GM04504 (cell line): ENCODE results near the gene ABAT.

Experiments used
- DNase-seq: peaks from one replicate; pipeline ENCODE4 v3.0.0-alpha.2; 2012; ENCODE audit warnings: low read depth

ABAT gene

DNA sequence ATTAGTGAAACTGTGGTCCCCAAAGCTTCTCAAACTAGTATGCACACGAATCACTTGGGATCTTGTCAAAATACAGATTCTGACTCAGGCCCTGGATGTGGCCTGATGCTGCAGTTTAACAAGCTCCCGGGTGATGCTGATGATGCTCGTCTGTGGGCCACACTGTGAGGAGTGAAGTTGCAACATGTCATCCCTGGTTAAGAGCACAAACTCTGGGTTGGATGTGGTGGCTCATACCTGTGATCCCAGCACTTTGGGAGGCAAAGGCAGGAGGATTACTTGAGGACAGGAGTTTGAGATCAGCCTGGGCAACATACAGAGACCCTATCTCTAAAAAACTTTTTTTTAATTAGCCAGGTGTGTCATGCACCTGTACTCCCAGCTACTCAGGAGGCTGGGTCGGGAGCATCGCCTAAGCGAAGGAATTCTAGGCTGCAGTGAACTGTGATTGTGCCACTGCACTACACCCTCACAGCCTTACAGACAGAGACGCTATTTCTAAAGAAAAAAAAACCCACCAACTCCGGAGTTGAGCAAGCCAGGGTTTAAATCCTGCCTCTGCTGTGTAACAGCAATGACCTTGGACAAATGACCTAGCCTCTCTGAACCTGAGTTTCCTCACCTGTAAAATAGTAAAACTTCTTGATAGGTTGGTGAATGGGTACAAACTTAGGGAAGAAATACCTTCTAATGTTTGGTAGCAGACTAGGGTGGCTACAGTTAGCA lies 24.4 kb upstream of the ABAT start:
- no peak for DNase-seq

DNA sequence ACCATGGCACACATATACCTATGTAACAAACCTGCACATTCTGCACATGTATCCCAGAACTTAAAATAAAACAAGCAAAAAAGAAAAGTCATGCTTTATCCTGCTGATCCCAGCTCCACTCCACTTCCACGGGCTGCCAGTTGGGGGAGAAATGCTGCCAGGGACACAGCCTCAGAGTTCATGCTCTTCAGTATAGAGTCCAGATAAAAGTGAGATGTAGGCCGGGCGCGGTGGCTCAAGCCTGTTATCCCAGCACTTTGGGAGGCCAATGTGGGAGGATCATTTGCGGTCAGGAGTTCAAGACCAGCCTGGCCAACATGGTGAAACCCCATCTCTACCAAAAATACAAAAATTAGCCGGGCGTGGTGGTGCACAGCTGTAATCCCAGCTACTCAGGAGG lies 22.5 kb upstream of the ABAT start:
- peak; percentile 1 for DNase-seq

DNA sequence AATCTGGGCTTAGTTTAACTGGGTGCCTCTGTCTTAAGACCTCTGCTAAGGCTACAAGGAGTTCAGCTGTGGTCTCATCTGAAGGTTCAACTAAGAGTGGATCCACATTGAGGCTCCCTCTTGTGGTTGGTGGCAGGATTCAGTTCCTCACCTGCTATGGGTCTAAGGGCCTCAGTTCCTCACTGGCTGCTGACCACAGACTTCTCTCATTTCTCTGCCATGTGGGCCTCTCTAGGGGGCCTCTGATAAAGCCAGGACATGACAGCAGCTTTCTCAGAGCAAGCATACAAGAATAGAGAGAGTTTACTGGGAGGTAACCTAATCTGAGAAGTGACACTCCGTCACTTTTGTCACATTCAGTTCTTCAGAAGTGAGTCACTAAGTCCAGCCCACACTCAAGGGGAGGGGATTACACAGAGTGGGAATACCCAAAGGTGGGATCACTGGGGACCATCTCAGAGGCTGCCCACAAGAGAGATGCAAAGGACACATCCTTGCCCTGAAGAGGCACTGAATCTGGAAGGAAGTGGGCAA lies 19.2 kb upstream of the ABAT start:
- peak; percentile 3 for DNase-seq

DNA sequence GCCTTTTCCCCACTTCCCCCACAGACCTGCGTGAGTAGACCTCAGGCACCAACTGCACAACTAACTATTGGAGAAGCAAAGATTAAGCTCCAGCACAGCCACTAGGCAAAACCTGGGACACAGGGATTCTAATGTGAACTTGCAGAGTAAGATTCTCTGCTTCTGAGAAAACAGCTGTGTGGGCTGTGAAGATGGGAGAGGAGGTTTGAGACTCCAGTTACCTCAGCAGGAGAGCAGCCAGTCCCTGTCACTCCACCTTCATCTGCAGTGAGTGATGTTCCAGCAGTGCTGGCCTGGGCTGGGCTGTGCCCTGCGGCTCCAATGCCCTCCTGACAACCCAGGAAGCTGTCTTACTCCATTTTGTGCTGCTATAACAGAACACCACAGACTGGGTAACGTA lies 18.0 kb upstream of the ABAT start:
- no peak for DNase-seq

DNA sequence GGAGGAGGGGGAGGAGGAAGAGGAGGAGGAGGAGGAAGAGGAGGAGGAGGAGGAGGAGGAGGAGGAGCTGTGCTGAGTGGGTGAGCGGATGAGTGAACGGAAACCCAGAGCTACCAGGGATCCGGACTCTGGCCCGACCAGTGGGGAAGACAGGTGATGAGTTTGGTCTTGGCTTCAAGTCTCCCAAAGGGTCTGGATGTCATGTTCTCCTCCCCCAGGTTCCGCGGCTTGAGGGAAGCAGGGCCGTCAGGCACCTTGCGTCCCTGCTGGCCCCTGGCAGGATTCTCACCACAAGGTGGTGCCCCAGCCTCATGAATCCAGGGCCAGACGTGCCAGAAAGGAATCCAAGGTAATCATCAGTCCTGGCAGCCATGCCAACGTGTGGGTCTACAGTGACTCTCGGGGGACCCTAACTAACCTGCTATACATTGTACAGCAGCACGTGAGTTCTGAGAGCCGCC lies 13.5 kb upstream of the ABAT start:
- peak; percentile 19 for DNase-seq

DNA sequence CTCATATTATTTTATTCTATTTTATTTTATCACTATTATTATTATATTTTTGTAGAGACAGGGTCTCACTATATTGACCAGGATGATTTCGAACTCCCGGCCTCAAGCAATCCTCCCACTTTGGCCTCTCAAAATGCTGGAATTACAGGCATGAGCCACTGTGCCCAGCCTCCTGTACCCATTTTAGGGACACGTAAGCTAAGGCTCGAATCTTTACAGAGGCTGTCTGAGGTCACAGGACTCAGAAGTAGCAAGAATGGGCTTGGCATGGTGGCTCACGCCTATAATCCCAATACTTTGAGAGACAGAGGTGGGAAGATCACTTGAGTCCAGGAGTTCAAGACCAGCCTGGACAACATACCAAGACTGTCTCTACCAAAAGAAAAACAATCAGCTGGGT lies 12.7 kb upstream of the ABAT start:
- DNase-seq, result no peak

DNA sequence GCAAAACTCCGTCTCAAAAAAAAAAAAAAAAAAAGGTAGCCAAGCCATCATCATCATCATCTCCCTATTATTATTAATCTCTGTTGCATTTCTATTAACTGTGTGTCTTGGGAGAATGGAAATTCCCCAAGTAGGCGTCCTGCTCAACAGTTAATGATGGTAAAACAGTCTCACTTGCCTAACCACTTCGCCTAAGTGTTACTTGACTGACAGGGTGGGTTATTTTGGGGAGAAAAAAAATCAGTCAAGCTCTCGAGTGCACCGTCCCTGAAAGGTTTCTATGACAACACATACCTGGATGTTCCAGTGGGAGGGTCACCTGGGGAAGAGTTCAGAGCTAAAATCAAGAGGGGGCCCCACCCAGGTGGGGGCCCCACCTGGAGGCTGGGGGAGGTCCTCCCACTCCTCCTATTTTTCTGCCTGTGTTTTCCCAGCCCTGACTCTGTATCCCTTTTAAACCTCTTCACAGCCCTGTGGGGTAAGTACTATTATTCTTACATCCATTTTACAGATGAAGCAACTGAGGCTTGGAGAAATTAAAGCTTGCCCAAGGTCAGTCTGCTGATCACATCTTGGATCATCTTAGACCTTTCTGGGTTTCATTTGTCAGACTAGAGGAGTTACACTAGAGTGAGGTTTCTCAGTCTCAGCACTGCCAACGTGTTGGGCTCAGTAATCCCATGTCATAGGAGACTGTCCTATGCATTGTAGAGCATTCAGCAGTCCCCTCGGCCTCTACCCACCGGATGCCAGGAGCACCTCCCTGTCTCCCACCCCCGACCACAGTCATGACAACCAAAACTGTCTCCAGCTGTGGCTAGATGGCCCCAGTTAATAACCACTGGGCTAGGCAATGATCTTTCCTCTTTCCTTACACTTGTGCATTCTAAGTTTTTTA lies 11.0 kb upstream of the ABAT start:
- DNase-seq, result no peak

DNA sequence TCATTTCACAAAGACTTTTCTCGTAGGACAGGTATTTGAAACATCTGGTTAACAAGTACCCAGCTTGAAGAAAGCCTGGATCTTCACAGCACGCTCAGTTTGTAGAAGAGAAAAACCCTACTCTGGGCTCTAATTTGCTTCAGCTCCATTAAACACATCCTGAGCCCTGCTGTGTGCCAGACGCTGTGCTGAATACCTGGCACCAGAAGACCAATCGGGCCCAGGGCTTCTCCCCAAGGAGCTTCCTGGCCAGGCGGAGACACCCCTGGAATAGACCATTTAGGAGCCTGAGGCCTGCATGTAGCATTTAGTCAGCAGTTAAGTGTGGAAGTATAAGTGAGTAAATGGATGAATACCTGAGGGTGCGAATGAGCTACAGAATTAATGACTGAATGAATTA lies 8.9 kb upstream of the ABAT start:
- DNase-seq, result no peak

DNA sequence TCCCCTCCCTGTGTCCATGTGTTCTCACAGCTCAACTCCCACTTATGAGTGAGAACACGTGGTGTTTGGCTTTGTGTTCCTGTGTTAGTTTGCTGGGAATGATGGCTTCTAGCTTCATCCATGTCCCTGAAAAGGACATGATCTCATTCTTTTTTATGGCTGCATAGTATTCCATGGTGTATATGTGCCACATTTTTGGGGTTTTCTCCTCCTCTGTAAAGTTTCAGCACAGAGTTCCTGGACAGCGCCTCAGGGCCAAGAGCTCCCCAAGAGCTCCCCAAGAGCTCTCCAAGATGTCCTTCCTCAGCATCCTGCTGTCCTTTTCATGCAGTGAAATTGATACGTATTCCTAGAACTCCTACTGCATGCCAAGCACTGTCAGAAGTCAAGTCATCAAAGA lies 6.9 kb upstream of the ABAT start:
- no peak for DNase-seq

DNA sequence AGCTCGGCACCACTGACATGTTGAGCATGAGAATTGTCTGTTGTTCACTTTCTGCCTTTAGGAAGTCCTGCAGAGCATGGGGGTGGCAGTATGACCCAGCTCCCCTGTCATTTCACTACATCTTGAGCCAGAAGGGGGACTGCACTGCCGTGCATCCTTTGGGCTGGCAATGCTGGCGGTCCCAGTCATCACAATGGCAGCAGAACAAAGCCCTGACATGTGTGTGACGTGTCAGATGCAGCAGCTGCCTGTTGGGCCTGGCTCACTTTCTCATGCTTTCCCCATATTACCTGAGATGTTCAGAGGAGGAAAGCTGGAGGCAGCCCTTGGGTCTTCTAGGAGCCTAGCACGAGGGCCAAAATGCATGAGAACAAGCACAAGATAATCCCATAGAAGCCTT lies 6.3 kb upstream of the ABAT start:
- DNase-seq, result no peak

DNA sequence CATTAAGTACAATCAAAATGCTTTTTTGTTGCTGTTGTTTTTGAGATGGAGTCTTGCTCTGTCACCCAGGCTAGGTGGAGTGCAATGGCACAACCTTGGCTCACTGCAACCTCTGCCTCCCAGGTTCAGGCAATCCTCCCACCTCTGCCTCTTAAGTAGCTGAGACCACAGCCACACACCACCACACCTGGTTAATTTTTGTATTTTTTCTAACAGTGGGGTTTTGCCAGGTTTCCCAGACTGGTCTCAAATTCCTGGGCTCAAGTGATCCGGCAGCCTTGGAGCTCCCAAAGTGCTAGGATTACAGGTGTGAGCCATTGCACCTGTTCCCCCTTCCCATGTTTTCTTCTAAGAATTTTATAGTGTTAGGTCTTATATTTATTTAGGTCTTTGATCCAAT lies 4.9 kb upstream of the ABAT start:
- DNase-seq, result no peak

DNA sequence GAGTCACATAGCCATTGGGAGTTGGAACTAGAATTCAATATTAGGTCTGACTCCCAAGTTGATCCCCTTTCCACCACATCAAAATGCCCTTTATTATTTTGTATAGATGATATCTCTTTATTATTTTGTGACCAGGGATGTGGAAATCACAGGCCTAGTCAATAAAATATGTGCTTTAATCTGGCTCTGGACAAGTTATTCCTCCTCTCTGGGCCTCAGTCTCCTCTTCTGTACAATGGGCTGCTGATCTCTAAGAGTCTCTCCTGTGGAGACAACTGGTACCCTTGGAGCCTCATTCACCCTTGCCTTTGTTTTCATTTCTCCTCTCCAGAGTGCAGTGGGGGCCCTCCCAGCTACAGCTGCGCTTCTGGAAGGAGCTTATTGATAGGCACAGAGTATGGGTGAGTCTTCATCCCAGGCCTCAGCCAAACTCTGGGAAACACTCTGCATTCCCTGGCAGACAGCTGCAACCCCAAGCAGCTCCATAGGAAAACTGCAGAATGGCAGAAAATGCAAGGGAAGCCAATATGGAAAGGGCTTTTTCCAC lies 4.3 kb upstream of the ABAT start:
- DNase-seq, result no peak

DNA sequence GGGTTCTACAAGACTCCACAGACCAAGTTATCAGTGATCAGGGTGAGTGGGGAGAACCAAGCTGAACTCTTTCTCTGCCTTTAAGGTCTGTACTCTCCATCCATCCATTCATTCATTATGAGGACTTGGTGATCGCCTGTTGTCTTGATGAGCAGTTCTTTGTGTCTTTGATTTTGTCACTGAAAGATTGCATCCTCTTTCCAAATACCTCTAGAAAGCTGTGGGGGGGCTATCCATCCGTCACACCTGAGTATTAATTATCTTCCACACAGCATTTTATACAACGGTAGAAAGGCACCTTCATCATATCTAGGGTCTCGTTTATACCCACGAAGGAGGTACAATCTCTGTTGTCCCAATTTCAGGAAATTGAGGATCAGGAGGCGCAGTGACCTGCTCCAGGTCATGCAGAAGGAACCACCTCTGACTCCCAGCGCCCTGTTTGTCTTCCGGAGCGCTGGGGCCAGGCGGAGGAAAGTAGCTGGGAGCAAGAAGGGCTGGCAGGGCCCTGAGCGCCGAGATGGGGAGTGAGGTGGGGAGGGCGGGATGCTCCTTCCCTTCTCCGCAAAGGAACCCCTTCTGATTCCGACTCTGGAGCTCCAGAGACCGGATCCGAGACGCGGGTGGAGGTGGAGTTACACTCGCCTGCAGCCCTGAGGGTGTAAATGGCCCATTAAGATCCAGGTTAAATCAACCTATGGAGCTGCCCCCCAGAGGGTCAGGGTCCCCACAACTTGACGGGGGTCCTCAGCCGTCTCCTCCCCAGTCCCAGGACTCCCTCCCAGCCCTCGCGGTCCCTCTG lies 605 bp upstream of the ABAT start:
- DNase-seq, result no peak

DNA sequence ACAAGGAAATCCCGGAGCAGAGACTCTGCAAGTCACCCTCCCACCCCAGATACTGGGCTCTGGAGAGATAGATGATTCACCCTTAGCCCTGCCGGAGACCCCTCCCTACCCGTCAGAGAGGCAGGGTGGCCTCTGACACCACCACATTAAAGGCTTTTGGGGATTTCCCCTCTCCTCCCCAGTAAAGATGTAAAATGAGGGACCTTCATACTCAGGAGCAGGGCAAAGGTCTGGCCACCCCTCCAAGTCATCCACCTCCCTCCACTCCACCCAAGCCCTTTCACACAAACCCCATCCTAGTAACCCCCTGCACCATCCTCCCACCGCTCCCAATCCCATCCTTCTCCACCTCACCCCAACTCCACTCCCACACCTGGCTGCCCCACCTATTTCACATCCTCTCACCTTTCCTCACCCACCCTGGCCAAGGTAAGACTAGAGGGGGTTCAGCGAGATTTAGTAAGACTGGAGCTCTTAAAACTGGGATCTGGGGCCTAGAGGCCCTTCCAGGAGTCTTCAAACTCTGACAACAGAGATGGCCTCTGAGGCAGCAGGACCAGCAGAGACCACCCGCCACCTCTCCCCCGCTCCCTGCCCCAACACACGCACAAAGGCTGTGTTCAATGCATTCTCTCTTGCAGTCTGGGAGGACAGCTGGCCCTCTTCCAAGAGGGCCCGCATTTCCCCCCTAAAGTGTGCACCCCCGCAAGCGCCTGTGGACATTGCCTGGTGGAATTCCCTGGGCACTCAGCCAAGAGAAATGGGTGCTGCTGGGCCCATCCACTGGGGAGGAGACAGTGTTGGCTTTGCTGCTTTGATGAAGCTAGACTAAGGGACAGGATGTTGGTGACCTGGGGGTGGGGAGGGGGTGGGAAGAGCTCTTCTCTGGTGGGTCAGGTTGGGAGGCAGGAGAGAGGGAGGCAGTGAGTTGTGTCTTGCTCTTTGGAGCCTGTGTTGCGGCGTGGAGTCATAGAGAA lies 1.1 kb downstream of the ABAT start:
- no peak for DNase-seq

DNA sequence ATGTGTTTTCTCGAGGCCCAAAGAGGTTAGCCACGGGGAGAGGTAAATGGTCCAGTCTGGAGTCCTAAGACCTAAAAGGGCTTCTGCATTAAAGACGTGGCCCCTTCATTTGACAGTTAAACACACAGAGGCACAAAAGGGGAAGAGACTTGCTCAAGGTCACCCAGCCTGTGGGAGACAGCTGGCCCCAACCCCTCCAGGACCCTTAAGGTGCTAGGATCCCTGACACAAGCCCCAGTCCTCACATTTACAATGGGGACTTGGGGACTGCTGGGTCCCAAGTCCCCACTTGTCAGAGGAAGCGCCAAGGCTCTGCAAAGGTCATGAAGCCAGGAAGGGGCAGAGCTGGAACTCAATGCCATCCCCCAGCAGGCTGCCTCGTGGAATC lies 1.7 kb downstream of the ABAT start:
- no peak for DNase-seq

DNA sequence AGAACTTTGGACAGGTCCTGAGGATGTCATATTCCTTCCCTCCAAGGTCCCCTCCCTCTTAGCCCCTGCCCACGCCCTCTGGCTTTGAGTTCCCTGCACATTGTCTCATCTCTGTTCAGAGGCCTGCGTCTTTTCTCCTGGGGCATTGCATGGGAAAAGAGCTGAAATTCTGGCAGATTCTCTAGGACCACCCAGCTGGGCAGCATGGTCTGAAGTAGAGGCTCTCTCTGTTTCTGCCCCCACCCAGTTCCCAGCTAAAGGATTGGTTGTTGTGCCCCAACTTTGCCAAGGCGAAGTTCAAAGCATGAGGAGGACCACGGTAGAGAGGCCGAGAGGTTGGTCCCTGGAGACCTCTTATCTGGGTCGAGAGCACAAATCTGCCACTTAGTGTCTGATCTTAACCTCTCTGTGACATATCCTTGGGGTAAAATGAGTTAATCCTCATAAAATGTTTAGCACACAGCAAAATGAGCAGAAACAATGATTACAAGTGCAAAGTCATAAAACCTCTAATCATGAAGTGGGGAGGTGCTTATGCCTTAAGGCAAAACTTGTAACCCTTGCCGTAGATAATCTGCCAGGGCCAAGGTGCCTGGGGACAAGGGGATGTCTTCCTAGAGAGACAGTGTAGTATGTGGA lies 2.4 kb downstream of the ABAT start:
- no peak for DNase-seq

DNA sequence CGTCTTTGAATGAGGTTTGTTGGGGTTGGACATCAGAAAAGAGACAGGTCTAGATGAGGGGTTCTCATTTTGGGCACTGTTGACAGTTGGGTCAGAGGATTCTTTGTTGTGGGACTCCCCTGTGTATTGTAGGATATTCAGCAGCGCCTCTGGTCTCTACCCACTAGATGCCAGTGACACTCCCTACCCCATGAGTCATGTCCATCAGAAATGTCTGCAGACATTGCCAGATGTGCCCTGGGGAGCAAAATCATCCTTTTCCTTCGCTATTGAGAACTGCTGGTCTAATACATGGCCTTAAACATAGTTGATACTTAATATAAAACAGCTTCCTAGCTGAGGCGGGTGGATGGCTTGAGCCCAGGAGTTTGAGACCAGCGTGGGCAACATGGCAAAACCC lies 3.1 kb downstream of the ABAT start:
- DNase-seq, result peak; percentile 2

DNA sequence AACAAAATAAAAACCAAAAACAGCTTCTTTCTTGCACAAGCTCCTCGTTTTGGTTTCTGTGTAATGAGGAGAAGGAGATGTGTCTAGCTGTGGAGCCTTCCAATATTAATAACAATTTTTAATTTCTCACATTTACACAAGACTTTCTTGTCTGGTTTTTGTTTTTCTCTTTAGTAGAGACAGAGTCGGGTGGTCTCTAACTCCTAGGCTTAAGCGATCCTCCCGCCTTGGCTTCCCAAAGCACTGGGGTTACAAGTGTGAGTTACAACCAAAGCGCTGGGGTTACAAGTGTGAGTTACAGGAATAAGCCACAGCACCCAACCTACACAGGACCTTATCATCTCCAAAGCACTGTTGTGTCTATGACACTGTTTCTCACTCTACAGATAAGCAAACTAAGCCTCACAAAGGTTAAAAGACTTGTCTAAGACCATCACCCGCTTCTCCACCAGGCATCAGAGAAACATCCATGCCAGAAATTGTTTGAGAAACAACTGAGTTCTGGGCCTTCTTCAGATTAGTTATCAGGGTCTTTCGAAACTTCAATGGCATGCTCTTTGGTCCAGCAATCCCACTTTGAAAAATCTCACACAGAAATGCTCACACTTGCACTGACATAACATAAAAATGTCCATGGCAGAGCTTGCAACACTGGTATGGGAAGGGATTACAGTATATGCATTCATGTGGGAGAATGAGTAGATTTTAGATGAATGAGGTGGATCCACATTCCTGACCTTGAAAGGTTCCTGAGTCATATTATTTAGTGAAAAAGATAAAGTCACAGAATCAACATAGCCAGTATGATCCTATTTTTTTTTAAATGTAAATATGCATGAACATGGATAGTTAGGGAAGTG lies 3.9 kb downstream of the ABAT start:
- peak; percentile 7 for DNase-seq

DNA sequence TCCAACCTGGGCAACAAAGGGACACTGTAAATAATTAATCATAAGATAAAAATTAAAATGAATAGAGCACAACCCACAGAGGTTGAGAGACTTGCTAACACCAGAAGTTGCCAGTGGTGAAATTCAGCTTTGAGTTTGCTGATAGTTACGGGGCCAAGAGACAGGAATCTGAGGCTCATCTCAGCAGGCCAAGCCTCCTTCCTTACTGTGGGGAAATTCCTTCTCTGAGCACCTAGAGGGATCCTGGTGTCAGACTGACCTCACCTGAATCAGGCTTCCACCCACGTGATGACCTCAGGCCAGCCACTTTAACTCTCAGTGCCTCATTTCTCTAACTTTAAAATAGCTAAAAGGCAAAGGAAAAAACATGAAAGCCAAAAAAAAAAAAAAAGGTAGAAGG lies 4.7 kb downstream of the ABAT start:
- DNase-seq, result no peak
